CD1c-positive myeloid dendritic cell (primary cell): Measurements from ENCODE around the gene CNIH3.

Experiments
- DNase-seq: peaks from one replicate; pipeline ENCODE4 v3.0.0-alpha.2; 2016; ENCODE audit errors: extremely low spot score

Gene CNIH3

DNA sequence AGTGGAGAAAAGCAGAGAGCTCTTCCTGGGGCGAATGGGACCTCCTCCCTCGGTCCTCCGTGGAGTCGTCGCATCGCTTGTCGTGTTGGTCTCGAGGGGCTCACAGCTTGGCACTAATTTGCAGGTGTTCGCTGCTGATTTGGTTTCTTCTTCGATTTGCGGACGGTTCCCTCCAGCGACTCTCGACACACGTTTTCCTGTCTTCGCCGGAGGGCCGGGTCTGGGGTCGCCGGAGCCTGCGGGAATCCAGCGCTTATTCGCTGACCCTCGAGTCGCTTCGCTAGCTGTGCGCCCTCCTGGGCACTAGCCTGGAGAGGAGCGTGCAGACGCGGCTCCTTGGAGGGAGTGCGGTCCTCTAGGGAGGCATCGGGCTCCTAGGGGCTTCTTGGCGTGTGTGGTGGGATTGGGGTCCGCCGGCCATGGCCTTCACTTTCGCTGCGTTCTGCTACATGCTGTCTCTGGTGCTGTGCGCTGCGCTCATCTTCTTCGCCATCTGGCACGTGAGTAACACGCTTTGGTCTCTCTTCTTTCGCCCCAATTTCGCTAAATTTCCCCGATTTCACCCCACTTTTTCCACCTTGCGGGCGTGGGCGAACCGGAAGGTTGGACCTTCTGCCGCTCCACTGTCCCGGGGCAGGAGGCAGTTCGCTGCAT lies 766 bp downstream of the CNIH3 start:
- DNase-seq: no peak

GRCh38 chr1:224617410-224618355 lies 1.6 kb downstream of the CNIH3 start:
- peak; percentile 21 for DNase-seq

DNA sequence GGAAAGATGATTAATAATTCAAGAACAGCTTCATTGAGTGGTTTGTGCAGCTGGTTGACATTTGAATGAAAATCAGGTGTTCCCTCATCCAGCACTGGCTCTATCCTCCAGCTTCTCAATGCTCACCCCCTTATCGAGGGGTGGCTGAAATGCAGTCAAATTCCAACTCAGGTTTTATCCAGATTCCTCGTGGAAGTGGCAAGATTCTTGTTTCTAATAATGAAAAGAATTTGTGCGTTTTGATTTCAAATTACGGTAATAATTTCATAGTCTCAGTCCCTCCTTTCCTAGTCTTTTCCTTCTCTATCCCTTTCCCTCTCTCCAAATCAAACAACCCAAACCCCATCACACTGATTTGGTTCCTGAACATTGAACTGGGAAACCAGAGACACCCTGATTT lies 3.1 kb downstream of the CNIH3 start:
- DNase-seq: no peak

DNA sequence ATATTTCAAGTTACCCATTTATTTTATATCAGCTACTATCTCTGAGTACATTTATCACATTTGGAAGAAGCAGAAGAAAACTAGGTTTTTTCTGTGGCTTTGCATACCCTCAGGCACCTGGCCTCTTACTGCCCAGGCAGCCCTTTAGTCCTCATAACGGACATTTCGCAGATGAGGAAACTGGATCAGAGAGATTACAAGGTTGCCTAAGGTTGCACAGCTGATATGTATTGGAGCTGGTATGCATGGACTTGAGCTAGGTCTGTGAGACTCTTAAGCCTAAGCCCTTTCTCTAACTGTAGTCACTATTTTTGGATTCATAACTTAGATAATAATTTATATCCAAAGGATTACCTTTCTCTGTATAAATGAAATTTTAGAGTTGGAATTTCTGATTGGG lies 4.0 kb downstream of the CNIH3 start:
- no peak for DNase-seq

DNA sequence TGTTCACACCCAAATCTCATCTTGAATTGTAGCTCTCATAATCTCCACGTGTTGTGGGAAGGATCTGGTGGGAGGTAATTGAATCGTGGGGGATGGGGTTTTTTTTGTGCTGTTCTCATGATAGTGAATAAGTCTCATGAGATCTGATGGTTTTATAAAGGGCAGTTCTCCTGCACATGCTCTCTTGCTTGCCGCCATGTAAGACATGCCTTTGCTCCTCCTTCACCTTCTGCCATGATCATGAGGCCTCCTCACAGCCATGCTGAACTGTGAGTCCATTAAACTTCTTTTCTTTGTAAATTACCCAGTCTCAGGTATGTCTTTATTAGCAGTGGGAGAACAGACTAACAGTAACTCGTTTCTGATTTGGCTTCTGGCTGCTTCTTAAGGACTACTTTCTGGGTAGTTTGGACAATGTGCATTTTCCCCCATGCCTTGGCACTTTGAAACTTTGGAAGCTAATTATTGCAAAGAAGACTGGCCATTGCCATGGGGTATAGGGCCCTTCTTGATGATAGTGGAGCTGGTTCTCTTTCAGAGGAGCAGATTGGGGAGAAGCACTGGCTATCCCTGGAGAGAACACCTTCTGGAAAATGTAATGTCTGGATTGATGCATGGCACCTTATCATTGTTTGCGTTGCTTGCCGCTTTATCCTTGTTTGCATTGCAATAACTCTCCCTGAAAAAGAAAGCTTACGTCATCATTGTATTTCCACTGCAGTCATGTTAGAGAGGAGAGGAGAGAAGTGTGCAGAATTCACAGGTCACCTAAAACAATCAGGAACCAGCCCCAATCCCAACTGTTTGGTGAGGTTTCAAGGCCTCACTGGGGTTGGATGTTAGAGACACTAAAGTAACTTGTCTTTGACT lies 5.9 kb downstream of the CNIH3 start:
- no peak for DNase-seq

DNA sequence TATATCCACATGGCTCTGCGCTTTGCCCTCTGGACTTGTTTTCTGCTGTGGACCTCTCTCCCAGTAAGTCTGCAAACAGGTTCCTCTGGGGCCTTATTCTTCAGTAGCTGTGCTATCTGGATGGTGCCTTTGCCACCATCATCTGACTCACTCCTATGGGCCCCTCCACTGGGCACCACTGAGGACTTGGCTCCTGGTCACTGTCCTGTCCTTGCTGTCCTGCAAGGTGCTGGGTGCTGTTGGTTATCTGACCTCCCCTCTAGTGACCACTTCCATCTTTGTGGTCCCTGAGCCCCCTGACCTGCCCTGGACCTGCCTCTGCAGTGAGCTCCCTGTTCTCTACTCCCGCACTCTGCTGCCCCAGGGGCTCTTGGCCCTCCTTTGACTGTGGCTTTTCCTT lies 6.7 kb downstream of the CNIH3 start:
- DNase-seq: no peak

- DNase-seq: no peak
These were observed 7.2 kb downstream of the CNIH3 start for GRCh38 chr1:224623310-224623714.

- peak; percentile 54 for DNase-seq
These were observed 7.7 kb downstream of the CNIH3 start for GRCh38 chr1:224623743-224624333.

DNA sequence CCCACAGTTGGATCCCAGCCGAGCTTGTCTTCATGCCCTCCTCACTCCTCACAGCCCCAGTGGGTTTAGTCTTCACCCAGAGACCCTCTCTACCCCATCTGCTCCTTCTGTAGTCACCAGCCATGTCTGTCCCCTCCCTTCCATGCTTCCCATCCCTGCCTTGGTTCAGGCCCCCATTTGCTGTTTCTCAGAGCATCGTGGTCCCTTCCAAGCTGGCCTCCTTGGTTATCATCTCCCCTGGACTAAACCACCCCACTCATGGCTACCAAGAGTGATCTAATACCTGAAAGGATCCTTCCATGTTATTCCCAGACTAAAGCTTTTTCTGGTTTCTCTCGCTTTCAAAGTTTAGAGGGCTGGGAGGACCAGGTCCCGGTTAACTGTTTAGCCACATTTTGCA lies 8.3 kb downstream of the CNIH3 start:
- no peak for DNase-seq

GRCh38 chr1:224626042-224626441 lies 9.9 kb downstream of the CNIH3 start:
- no peak for DNase-seq

GRCh38 chr1:224629965-224630364 lies 13.8 kb downstream of the CNIH3 start:
- DNase-seq: no peak

GRCh38 chr1:224631462-224632115 lies 15.5 kb downstream of the CNIH3 start:
- no peak for DNase-seq

DNA sequence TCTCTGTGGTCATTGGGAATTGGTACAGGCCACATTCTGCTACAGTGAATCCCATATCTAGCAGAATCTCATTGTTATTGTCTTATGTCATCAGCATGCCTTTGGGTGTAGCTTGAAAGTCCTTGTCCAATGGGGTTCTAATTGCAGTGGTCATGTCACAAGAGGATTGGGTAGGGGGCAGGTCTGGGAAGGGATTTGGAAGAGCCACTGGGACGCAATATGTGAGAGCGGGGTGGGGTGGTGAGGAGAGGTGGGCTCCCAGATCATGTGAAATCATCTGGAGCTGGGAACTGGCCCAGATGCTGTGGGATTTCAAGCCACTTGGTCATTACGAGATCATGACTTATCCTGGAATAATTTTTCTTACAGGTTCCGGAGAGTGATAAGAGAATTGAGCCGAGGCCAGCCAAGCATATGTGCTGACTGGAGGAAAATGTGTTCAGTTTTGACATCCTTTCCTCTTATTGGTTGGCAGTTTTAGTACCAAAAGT lies 16.3 kb downstream of the CNIH3 start:
- no peak for DNase-seq

GRCh38 chr1:224632921-224633321 lies 16.8 kb downstream of the CNIH3 start:
- DNase-seq: no peak

- DNase-seq: no peak
These were observed 19.2 kb downstream of the CNIH3 start for GRCh38 chr1:224635356-224635755.

GRCh38 chr1:224637515-224637914 lies 21.4 kb downstream of the CNIH3 start:
- no peak for DNase-seq

DNA sequence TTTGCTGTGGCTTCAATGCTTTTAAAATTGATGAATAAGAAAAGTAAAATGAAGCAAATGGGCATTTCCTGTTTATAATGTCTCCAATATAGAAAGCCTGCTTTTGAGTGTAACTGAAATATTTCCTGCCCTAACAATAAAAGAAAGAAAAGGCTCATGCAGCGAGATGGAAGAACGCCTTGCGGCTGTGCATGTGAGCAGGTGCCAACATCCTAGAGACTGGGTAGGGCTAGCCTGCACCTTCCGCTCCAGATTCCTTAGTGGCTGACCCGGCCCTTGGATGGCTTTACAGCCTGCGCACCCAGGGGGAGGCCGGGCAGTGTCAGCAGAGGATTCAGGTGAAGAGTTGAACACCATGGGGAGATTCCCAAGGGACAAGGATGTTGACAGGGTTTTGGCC lies 21.8 kb downstream of the CNIH3 start:
- no peak for DNase-seq

- DNase-seq: no peak
These were observed 23.4 kb downstream of the CNIH3 start for GRCh38 chr1:224639426-224639975.

- DNase-seq: no peak
These were observed 23.9 kb downstream of the CNIH3 start for GRCh38 chr1:224640018-224640417.

- no peak for DNase-seq
These were observed 24.5 kb downstream of the CNIH3 start for GRCh38 chr1:224640587-224640986.

GRCh38 chr1:224641030-224641429 lies 24.9 kb downstream of the CNIH3 start:
- DNase-seq: no peak
